Limb (tissue), 2 donors: Measurements from ENCODE around the gene TENM3.

Experiments used
- DNase-seq, 2 donors: peaks; one replicate each; pipeline ENCODE4 v3.0.0-alpha.2; 2016; ENCODE audit errors: extremely low spot score in 2 of 2

TENM3 gene

GRCh38 chr4:182252220-182252619 is 9.0 kb downstream of the TENM3 start:
- no peak for DNase-seq

- DNase-seq, result no peak
These were observed 11.0 kb downstream of the TENM3 start for GRCh38 chr4:182254026-182254780.

- no peak for DNase-seq
These were observed 12.4 kb downstream of the TENM3 start for GRCh38 chr4:182255441-182256190.

GRCh38 chr4:182257016-182257415 is 13.8 kb downstream of the TENM3 start:
- no peak for DNase-seq

GRCh38 chr4:182257503-182257902 is 14.3 kb downstream of the TENM3 start:
- DNase-seq, result no peak

GRCh38 chr4:182258441-182259000 is 15.3 kb downstream of the TENM3 start:
- DNase-seq, result no peak

GRCh38 chr4:182261651-182262223 is 18.5 kb downstream of the TENM3 start:
- DNase-seq, result no peak

- DNase-seq, result no peak
These were observed 20.4 kb downstream of the TENM3 start for GRCh38 chr4:182263562-182263961.

GRCh38 chr4:182264139-182264752 is 21.0 kb downstream of the TENM3 start:
- no peak for DNase-seq

- no peak for DNase-seq
These were observed 22.7 kb downstream of the TENM3 start for GRCh38 chr4:182265881-182266280.

GRCh38 chr4:182267048-182267447 is 23.8 kb downstream of the TENM3 start:
- no peak for DNase-seq

GRCh38 chr4:182268966-182269365 is 25.8 kb downstream of the TENM3 start:
- DNase-seq, result no peak

- DNase-seq, result no peak
These were observed 28.5 kb downstream of the TENM3 start for GRCh38 chr4:182271731-182272130.

- DNase-seq, result no peak
These were observed 28.9 kb downstream of the TENM3 start for GRCh38 chr4:182272151-182272550.

GRCh38 chr4:182273191-182273935 is 30.2 kb downstream of the TENM3 start:
- DNase-seq, result no peak

- no peak for DNase-seq
These were observed 33.3 kb downstream of the TENM3 start for GRCh38 chr4:182276210-182277109.

GRCh38 chr4:182277377-182277776 is 34.2 kb downstream of the TENM3 start:
- DNase-seq, result no peak

GRCh38 chr4:182278729-182279128 is 35.5 kb downstream of the TENM3 start:
- DNase-seq, result no peak

- no peak for DNase-seq
These were observed 37.4 kb downstream of the TENM3 start for GRCh38 chr4:182280436-182281111.
